Spleen (tissue), 13 donors: ENCODE results near the gene HIP1. TPM values are rescaled to one million over a fixed set of nuclear protein-coding genes. Genes with fewer than 3 reads are reported as not detected.
"Not testable (repeated sequence)": the region's sequence is repeated elsewhere in the genome, so short reads cannot be mapped to it uniquely, and the experiment has no call there.

Experiments
- DNase-seq: peaks from one replicate; pipeline ENCODE4 v3.0.0-alpha.2; 2020
- H3K27ac ChIP-seq, 8 donors: fragments of 200-600 bp; sonication (generic) in 7 of 8; 1 replicate in 4 of 8; 2 replicates in 4 of 8; pipeline versions ENCODE4 v1.5.0 to v1.8.0; 2016 to 2021; ENCODE audit warnings: inconsistent platforms in 4 of 8, mild to moderate bottlenecking in 4 of 8, moderate library complexity in 1 of 8
- H3K27me3 ChIP-seq, 7 donors: fragments of 200-600 bp; sonication (generic) in 6 of 7; replicated peaks in 1 of 7; 1 replicate in 4 of 7; 2 replicates in 3 of 7; pipeline versions ENCODE4 v1.5.0 to v1.8.0; 2016 to 2021; ENCODE audit warnings: inconsistent platforms in 3 of 7, mild to moderate bottlenecking in 1 of 7
- H3K36me3 ChIP-seq, 6 donors: fragments of 200-600 bp; sonication (generic) in 5 of 6; 1 replicate in 4 of 6; 2 replicates in 2 of 6; pipeline versions ENCODE4 v1.5.0 to v1.8.0; 2016 to 2021; ENCODE audit warnings: inconsistent platforms in 2 of 6
- H3K4me1 ChIP-seq, 6 donors: fragments of 200-600 bp; sonication (generic) in 5 of 6; 1 replicate in 3 of 6; 2 replicates in 3 of 6; pipeline versions ENCODE4 v1.5.0 to v1.8.0; 2016 to 2021; ENCODE audit warnings: inconsistent platforms in 3 of 6
- H3K4me3 ChIP-seq, 8 donors: fragments of 200-600 bp; sonication (generic) in 7 of 8; 1 replicate in 4 of 8; 2 replicates in 4 of 8; pipeline versions ENCODE4 v1.5.0 to v1.8.0; 2016 to 2021; ENCODE audit warnings: inconsistent platforms in 4 of 8, mild to moderate bottlenecking in 4 of 8, moderate library complexity in 2 of 8
- H3K9me3 ChIP-seq, 8 donors: fragments of 200-600 bp; sonication (generic) in 7 of 8; 1 replicate in 4 of 8; 2 replicates in 4 of 8; pipeline versions ENCODE4 v1.5.0 to v1.8.0; 2016 to 2021; ENCODE audit warnings: inconsistent platforms in 4 of 8
- CTCF ChIP-seq, 11 experiments: fragments of 200-600 bp in 7 of 11; fragments of 450-650 bp in 4 of 11; sonication (generic) in 4 of 11; IDR thresholded peaks in 8 of 11; conservative IDR thresholded peaks in 3 of 11; 1 replicate in 7 of 11; 2 replicates in 4 of 11; pipeline versions ENCODE4 v1.4.0 to v1.8.0; 2016 to 2021; ENCODE audit warnings: antibody characterized with exemption in 11 of 11, inconsistent platforms in 4 of 11, mild to moderate bottlenecking in 1 of 11
- POLR2AphosphoS5 ChIP-seq, 3 donors: sonication (generic); formaldehyde crosslinking; IDR thresholded peaks; one replicate each; pipeline ENCODE4 v1.5.1; 2017; ENCODE audit warnings: antibody characterized with exemption in 3 of 3
- WGBS, 5 donors: extraction: QIAGEN DNeasy Blood & Tissue Kit in 3 of 5; methylation state at CpG; one replicate each; pipeline versions ENCODE4 v1.1.5 to v1.1.7; 2013 to 2018; 5-methylcytosine and 5-hydroxymethylcytosine counted together
- intact Hi-C: fragments of 100-400 bp; cut with DNase I; formaldehyde crosslinking; loops from one replicate; pipeline ENCODE4 v1.15.0; 2023; ENCODE audit warnings: low total_unique reads
- long read RNA-seq, 2 donors: transcript quantifications; one replicate each; lab custom pipeline, GENCODE V29; 2026
- polyA plus RNA-seq, 3 donors: library from polyadenylated mRNA; stranded (reverse); fragments of 200-250 nt; gene quantifications; one replicate each; pipeline ENCODE4 v1.2.1, GENCODE V29; 2013
- total RNA-seq, 7 donors: library from RNA; depleted of rRNA in 3 of 7; stranded (reverse); fragments of >200 nt in 3 of 7; fragmentation: NEBNext Ultra II Directional in 4 of 7; extraction: Animal tissue kit (Norgen Biotek cat#: 25700) in 4 of 7; gene quantifications; one replicate each; pipeline versions ENCODE4 v1.1.0 to v1.2.1, GENCODE V29; 2016 to 2021
- donor health status: healthy with polysubstance abuse.
- donor health status: DM: no; HTN: no; CAD: no; lungs with moderate emphysema.
- donor health status: DM: no; HTN: no; CAD: no.
- donor health status: Bipolar disorder and iron deficiency.
- donor health status: healthy.
- donor health status: DM: no; HTN: no; CAD: no.
- donor health status: DM: yes; HTN: yes; CAD: no.

HIP1 gene
- total RNA-seq (10 to 100 TPM; 32.0 to 52.6 (median 43.0) TPM), polyA plus RNA-seq (1 to 10 TPM; 3.4 to 6.4 (median 3.6) TPM)
- long read RNA-seq, donor 1, full-length matches to known transcripts: 4 of 4 reads
- long read RNA-seq, donor 1, partial matches to known transcripts: 0 of 4 reads
- long read RNA-seq, donor 1, other reads (novel, unspliced or antisense): 0 of 4 reads
- long read RNA-seq, donor 2, full-length matches to known transcripts: 1 of 1 reads
- long read RNA-seq, donor 2, partial matches to known transcripts: 0 of 1 reads
- long read RNA-seq, donor 2, other reads (novel, unspliced or antisense): 0 of 1 reads

DNA sequence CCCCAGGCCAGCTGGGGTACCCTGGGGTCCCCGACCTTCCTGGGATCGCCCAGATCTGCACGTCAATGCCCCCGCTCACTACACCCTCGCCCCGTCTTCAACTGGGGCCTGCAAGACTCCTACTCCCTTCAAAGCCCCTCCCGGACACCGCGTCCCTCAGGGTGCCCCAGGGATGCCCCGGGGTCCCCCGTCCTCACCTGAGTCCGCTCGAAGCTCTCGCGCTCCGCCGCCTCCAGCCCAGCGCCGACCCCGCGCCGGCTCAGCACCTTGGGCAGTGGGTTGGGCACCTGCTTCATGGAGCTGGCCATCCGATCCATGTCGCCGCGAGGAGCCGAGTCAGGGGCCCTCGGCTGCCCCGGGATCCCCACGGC lies at the start of gene HIP1:
Gene HIP1 (minus strand): TSS at position 338 of the 371 bp plus-strand sequence. CDS start 21 bp downstream, at position 317.
- peak within 1 kb of the TSS; percentile 88 to 100 (median 94) for H3K4me3 ChIP-seq
- H3K27ac ChIP-seq: peak within 1 kb of the TSS; percentile 88 to 96 (median 92)
- peaks cover 15 to 59% (median 42%) of the 10 kb centered on the region in 6 donors for H3K4me1 ChIP-seq
- H3K36me3 ChIP-seq: peaks cover 0 to 2% (median 0%) of the 10 kb centered on the region in 6 donors
- H3K9me3 ChIP-seq: no peaks in the 10 kb centered on the region
- TF ChIP-seq POLR2AphosphoS5 (IDR thresholded peaks at IDR 0.05): peak in 2 of 3 donors; percentile 26 to 42
- no peak for TF ChIP-seq CTCF (IDR thresholded peaks at IDR 0.05 in 8 of 11, conservative IDR thresholded peaks at IDR 0.05 in 3 of 11)
- DNase-seq: no peak
- 0 to 1% (median 0%) methylated on average over 28 to 30 of the region's 30 CpGs for WGBS, 5 donors
- no peaks in the 10 kb centered on the region for H3K27me3 ChIP-seq
- intact Hi-C loops: loop anchor here (10.0 kb wide), 1 partner anchor 74 kb away; no protein-coding TSS in a partner anchor

DNA sequence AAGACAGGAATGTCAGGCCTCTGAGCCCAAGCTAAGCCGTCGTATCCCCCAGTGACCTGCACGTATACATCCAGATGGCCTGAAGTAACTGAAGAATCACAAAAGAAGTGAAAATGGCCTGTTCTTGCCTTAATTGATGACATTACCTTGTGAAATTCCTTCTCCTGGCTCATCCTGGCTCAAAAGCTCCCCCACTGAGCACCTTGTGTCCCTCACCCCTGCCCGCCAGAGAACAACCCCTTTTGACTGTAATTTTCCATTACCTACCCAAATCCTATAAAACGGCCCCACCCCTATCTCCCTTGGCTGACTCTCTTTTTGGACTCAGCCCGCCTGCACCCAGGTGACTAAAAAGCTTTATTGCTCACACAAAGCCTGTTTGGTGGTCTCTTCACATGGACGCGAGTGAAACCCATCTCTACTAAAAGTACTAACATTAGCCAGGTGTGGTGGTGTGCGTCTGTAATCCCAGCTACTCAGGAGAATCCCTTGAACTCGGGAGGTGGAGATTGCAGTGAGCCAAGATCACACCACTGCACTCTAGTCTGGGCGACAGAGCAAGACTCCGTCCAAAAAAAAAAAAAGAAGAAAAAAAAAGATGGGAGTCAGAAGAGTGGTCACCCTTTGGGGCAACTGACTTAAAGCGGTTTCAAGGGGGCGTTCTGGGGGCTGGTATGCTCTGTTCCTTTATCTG lies 49.6 kb upstream of the HIP1 start:
- H3K27me3 ChIP-seq, DNase-seq, H3K9me3 ChIP-seq, H3K4me3 ChIP-seq, H3K4me1 ChIP-seq, intact Hi-C loops, H3K36me3 ChIP-seq, H3K27ac ChIP-seq: not testable (repeated sequence)
- WGBS, 5 donors: 80 to 85% (median 81%) methylated on average over 14 of the region's 14 CpGs

GRCh38 chr7:75783058-75783457 lies 44.3 kb upstream of the HIP1 start:
- H3K27ac ChIP-seq, H3K27me3 ChIP-seq, DNase-seq, H3K36me3 ChIP-seq, intact Hi-C loops, H3K4me1 ChIP-seq, H3K4me3 ChIP-seq, H3K9me3 ChIP-seq: not testable (repeated sequence)
- WGBS, 5 donors: 79 to 86% (median 82%) methylated on average over 5 of the region's 5 CpGs

- DNase-seq, H3K27me3 ChIP-seq, H3K4me3 ChIP-seq, H3K27ac ChIP-seq, H3K9me3 ChIP-seq, H3K36me3 ChIP-seq, intact Hi-C loops, H3K4me1 ChIP-seq: not testable (repeated sequence)
- 72 to 85% (median 78%) methylated on average over 14 of the region's 14 CpGs for WGBS, 5 donors
Measured at GRCh38 chr7:75780647-75781273, 42.0 kb upstream of the HIP1 start.

DNA sequence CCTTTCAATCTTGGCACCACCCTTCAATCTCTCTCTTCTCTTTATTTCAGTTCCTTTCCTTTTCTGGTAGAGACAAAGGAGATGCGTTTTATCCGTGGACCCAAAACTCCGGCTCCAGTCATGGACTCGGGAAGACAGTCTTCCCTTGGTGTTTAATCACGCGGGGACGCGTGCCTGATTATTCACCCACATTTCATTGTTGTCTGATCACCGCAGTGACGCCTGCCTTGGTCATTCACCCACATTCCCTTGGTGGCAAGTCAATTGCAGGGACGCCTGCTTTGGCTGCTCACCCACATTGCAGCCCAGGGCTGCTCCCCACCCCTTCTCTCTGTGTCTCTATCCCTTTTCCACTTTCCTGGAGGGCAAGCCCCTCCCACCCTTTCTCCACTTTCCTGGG lies 40.8 kb upstream of the HIP1 start:
- H3K9me3 ChIP-seq, DNase-seq, H3K4me3 ChIP-seq, intact Hi-C loops, H3K4me1 ChIP-seq, H3K36me3 ChIP-seq, H3K27me3 ChIP-seq, H3K27ac ChIP-seq: not testable (repeated sequence)
- WGBS, 5 donors: 87 to 91% (median 88%) methylated on average over 11 of the region's 11 CpGs

DNA sequence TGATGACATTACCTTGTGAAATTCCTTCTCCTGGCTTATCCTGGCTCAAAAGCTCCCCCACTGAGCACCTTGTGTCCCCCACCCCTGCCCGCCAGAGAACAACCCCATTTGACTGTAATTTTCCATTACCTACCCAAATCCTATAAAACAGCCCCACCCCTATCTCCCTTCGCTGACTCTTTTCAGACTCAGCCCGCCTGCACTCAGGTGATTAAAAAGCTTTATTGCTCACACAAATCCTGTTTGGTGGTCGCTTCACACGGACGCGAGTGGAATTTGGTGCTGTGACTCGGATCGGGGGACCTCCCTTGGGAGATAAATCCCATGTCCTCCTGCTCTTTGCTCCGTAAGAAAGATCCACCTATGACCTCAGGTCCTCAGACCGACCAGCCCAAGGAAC lies 40.3 kb upstream of the HIP1 start:
- intact Hi-C loops, DNase-seq, H3K27me3 ChIP-seq, H3K4me1 ChIP-seq, H3K36me3 ChIP-seq, H3K4me3 ChIP-seq, H3K9me3 ChIP-seq, H3K27ac ChIP-seq: not testable (repeated sequence)
- WGBS, 5 donors: 70 to 83% (median 78%) methylated on average over 11 of the region's 11 CpGs
